ENCODE results near the gene APOO.

The APOO gene

DNA sequence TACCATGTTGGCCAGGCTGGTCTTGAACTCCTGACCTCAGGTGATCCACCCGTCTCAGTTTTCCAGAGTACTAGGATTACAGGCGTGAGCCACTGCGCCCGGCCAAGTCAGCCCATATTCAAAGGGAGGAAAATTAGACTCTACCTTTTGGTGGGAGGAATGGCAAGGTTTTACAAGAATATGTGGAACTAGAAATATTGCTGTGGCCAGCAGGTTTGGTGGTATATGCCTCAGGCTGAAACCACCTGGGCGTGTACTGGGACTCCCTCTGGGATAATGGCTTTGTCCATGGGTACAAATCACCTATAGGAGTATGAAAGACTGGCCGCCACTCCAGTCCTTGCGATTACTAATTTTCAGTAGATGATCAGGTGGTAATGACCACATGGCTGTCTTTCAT is 92.4 kb downstream of the APOO start:
- no peak for DNase-seq

- no peak for DNase-seq
Observed at GRCh38 chrX:23813808-23814207, 93.9 kb downstream of the APOO start.

DNA sequence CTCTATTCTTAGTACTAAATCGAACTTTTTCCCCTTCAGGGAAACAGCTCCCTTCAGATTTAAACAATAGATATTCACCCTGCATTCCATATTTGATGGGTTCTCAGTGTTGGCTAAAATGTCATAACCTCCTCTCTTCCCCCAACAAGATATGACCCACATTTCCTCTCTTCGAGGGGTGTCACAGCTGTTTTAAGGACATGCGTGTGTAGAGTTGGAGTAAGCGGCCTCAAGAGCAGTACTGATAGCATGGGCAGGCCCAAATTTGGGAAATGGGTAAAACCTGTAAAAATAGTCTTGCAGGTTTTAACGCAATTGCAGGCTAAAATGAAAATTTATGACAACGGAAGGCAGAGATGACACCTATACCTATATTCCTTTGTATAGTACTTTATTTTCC is 96.1 kb downstream of the APOO start:
- DNase-seq = no peak

- DNase-seq = no peak
Observed at GRCh38 chrX:23811108-23811651, 96.6 kb downstream of the APOO start.

- no peak for DNase-seq
Observed at GRCh38 chrX:23810279-23810678, 97.5 kb downstream of the APOO start.

GRCh38 chrX:23805389-23805788 is 102.3 kb downstream of the APOO start:
- DNase-seq = no peak

DNA sequence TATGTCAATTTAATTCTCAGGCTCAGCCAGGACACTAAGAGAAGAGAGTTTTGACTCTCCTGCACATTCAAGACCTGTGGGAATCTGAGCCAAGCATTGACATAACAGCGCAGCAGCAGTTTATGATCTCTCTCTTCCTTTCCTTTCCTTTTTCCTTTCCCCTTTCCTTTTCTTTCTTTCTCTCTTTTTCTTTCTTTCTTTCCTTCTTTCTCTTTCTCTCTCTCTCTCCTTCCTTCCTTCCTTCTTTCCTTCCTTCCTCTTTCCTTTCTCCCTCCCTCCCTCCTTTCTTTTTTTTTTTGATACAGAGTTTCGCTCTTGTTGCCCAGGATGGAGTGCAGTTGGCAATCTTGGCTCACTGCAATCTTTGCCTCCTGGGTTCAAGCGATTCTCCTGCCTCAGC is 103.2 kb downstream of the APOO start:
- no peak for DNase-seq

DNA sequence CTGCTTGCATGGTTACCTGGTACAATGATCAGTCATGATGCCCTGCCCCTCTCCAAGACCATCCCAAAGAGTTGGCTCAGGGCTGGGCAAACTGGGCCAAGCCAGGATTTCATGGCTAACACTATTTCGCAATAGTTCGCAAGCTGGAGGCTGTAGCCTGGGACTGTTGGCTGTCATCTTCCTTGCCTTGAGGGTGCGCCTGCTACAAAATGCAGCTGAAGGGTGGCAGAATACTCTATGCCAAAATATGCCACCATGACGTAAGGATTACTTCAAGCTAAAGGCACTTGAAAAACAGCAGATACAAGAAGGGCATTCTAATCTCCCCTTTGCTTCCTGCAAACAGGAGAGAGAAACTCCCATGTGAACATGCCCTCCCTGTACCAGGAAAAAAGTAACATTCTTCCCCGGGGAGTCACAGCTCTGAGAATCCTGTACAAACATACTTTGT is 103.8 kb downstream of the APOO start:
- DNase-seq = no peak

- no peak for DNase-seq
Observed at GRCh38 chrX:23802431-23802830, 105.3 kb downstream of the APOO start.

DNA sequence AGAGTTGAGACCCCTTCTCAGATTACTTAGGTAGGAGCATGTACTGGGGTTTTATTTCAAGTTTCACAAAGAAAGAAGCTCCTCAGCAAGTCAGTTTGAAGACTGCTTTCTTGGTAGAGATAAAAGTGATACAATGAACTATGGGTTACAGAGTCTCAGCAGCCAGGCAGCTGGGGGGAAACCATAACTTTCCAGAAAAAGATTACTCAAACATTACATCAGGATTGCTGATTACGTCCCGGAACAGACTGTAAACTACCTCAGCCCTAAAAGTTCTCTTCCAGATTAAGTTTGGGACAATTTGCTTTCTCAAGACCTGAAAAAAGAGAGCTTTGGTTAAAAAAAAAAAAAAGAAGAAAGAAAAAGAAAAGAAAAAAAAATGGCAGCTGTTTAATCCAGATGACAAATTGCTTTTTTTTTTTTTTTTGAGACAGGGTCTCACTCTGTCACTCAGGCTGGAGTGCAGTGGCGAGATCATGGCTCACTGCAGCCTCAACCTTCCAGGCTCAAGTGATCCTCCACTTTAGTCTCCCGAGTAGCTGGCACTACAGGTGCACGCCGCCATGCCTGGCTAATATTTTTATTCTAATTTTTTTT is 108.2 kb downstream of the APOO start:
- no peak for DNase-seq

- DNase-seq = no peak
Observed at GRCh38 chrX:23797371-23798128, 110.2 kb downstream of the APOO start.

- DNase-seq = no peak
Observed at GRCh38 chrX:23795221-23795620, 112.5 kb downstream of the APOO start.

DNA sequence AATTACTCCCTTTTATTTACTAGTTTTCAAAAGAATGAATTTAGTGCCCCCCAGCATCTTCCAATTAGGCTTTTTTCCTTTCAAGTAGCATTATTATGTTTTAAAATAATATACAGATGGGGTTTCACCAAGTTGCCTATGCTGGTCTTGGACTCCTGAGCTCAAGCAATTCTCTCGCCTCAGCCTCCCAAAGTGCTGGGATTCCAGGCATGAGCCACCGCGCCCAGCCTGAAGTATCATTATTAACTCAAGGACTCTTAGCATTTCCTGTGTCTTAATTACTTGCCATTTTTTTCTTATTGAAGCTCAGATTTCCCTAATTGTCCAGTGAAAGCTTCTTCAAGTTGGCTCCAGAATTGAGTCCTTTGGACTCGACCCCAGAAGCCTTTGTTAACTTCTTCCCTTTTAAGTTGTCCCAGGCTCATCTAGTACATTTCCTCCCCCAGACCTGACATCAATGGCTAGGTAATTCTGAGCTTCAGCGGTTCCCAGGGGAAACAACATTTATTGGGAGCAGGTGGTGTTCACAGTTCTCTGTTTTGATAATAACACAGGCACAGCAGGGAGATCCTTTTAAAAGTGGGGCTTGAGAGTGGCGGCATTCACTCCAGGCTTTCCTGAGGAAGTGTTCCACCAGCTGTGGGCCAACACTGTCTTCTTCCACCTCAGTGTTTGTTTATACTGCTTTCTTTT is 114.7 kb downstream of the APOO start:
- DNase-seq = peak; percentile 69

GRCh38 chrX:23790155-23790497 is 117.6 kb downstream of the APOO start:
- DNase-seq = no peak

DNA sequence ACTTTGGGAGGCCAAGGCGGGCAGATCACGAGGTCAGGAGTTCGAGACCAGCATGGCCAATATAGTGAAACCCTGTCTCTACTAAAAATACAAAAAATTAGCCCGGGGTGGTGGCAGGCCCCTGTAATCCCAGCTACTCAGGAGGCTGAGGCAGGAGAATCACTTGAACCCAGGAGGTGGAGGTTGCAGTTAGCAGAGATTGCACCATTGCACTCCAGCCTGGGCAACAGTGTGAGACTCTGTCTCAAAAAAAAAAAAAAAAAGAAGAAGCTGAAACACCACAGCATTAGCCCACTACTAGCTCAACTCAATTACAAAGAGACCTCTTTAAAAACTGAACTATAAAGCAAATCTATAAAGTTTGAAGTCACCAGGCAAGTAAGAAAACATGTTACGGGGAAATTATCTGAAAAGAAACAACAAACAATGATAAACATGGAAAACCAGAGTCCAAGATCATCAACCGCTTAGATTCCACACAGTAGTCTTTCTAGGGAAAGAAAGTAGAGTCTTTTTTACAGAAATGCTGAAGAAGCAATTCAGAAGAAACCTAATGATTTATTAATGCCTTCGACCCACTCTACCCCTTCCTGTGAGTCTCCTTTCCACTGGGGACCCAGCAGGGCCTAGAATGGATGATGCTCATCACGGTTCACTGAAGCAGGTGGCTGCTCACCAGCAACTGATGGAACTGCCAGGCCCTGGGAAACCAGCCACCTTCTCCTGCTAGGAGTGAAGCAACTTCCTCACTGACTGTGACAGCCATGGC is 118.2 kb downstream of the APOO start:
- DNase-seq = no peak

DNA sequence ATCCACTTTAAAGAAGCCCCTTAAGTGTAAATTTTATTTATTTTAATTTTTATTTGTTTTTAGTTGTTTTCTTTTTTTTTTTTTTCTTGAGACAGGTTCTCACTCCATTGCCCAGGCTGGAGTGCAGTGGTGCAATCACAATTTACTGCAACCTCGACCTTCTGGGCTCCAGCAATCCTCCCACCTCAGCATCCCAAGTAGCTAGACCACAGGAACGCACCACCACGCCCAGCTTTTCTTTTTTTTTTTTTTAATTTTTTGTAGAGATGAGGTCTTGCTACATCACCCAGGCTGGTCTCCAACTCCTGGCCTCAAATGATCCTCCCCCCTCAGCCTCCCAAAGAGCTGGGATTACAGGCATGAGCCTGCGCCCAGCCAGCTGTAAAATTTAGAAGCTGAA is 118.8 kb downstream of the APOO start:
- DNase-seq = no peak

- DNase-seq = no peak
Observed at GRCh38 chrX:23788521-23788920, 119.2 kb downstream of the APOO start.

DNA sequence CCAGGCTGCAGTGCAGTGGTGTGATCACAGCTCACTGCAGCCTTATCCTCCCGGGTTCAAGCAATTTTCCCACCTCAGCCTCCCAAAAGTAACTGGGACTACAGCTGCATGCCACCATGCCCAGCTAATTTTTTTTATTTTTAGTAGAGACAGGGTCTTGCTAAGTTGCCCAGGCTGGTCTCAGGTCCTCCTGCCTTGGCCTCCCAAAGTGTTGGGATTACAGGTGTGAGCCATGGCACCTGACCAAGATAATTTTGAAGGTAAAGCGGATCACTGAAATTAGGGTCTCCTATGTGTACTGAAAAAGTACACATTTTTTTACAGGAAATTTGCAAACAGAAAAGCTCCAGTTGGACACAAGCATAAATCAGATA is 120.0 kb downstream of the APOO start:
- no peak for DNase-seq

DNA sequence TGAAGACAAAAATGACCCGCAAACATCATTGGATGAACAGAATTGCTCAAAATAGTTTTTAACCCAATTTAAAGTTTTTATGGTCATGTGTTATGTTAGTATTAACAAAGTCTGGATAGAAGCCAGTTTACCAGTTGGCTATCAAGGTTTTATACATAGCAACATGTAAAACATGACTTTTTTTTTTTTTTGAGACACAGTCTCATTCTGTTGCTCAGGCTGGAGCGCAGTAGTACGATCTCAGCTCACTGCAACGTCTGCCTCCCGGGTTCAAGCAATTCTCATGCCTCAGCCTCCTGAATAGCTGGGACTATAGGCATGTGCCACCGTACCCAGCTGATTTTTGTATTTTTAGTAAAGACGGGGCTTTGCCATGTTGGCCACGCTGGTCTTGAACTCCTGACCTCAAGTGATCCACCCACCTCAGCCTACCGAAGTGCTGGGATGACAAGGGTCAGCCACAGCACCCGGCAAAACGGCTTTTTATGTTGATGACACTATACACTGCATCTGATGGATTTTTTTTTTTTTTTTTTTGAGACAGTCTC is 121.4 kb downstream of the APOO start:
- no peak for DNase-seq

- no peak for DNase-seq
Observed at GRCh38 chrX:23785580-23785979, 122.2 kb downstream of the APOO start.

DNA sequence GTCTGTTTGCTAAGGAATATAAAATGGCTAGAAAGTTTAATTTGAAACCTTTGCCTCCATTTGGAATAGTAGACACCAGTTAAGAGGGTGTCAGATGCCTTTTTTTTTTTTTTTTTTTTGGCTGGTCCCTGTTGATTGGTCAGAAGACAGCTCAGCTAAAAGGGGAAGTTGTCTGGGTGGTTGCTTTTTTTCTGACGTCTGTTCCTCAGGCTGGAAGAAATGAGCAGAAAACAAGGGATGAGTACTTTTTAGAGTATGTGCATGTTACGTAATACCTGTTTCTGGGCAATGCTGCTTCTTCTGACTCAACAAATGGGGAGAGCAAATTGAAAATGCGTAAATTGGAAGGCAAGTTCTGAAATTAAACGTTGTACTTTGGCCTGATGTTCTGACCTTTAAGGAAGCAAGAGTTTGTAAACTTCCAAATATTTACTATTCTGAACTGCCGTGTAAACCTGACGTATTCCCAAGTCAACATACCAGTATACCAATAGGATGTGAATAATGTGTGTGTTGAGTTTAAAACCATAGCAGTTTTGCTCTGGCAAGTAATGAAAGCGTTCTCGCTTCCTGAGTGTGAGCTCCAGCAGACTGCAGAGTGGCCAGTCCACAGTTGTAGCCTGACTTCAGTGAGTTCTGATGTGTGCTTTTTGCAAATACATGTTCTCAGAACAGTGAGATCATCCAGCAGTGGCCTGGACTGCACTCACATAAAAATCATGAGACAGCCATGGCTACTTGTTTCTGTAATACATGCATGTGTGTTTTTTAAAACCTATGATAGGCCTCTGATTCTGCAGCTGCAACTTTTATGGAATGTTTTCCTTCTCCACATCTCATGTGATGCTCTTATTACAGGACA is 123.0 kb downstream of the APOO start:
- no peak for DNase-seq
